Natural killer cell treated with Interleukin-12 subunit alpha and Interleukin-12 subunit beta and Interleukin-15 and Interleukin-18, amount 100 ng/mL, for 72 hours (primary cell): Measurements from ENCODE around the gene PRF1. TPM values are rescaled to one million over a fixed set of nuclear protein-coding genes. Genes with fewer than 3 reads are reported as not detected.
A peak's percentile ranks its signal among the peaks of the same experiment; 100 is the strongest.
"Not testable (repeated sequence)": the region's sequence is repeated elsewhere in the genome, so short reads cannot be mapped to it uniquely, and the experiment has no call there.

Experiments
- ATAC-seq, 2 donors: fragments of 150-1000 bp; cut with Tn5 transposase in 1 of 2; sonication (Bioruptor Pico), chemical (Tn5 transposase) in 1 of 2; 2 replicates each; pipeline ENCODE4 v1.10.0; 2021
- DNase-seq: peaks from one replicate; pipeline ENCODE4 v3.0.0; 2022; ENCODE audit warnings: low spot score
- H3K27ac Mint-ChIP-seq, 2 donors: 1 replicate in 1 of 2; 2 replicates in 1 of 2; pipeline ENCODE4 v1.8.0; 2022; ENCODE audit warnings: mixed read lengths in 2 of 2, mild to moderate bottlenecking in 1 of 2, moderate library complexity in 1 of 2
- H3K27me3 Mint-ChIP-seq, 2 donors: 1 replicate in 1 of 2; 2 replicates in 1 of 2; pipeline ENCODE4 v1.8.0; 2022; ENCODE audit warnings: mixed read lengths in 2 of 2
- H3K36me3 Mint-ChIP-seq: one replicate; pipeline ENCODE4 v1.8.0; 2022; ENCODE audit warnings: mixed read lengths
- H3K4me1 Mint-ChIP-seq, 2 donors: 1 replicate in 1 of 2; 2 replicates in 1 of 2; pipeline ENCODE4 v1.8.0; 2022; ENCODE audit warnings: low read depth in 2 of 2, mixed read lengths in 2 of 2, mild to moderate bottlenecking in 1 of 2
- H3K4me3 Mint-ChIP-seq: one replicate; pipeline ENCODE4 v1.8.0; 2022; ENCODE audit warnings: mixed read lengths
- H3K9me3 Mint-ChIP-seq: 2 replicates; pipeline ENCODE4 v1.8.0; 2022; ENCODE audit warnings: mixed read lengths
- total RNA-seq, 2 donors: library from RNA; stranded (reverse); gene quantifications; one replicate each; pipeline ENCODE4 v1.2.3, GENCODE V29; 2022

Gene PRF1
- total RNA-seq, result 1,000 to 10,000 TPM in 1 of 2 donors, 100 to 1,000 TPM in 1; 497 to 1,157 TPM

DNA sequence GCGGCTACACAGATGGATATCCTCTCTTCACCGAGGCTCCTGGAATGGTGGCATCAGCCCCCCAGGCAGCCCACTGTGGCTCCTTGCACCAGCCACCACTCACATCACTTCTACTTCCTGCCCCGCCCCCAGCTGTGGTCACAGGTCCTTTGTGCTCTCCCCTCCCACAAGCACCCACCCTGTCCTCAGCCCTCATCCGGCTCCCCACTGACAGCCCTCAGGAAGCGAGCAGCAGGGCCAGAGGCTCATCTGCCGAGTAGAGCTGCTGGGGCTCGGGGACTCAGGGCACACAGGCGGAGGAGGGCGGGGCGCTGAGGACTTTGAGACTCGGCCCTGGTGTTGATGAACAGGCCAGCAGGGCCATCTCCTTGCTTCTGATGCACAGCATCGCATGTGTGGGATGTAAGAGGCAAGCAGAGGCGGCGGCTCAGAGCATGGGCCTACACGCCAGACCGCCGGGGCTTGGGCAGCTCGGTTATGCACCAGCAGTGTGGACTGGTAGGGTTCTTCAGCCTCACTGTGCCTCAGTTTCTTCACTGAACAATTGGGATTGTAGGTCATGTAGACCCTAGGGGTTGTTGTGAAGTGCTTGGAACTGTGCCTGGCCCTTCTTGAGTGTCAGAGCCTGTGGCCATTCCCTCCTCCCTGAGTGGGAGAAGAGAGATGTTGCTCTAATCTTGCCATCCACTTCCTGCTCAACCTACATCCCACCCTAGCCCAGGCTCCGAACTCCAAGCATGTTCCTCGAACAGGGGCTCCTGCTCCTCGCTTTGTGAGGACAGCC, at the start of gene PRF1:
Gene PRF1 (minus strand): TSS at position 77 of the 784 bp plus-strand sequence. CDS start 1,839 bp downstream, outside the sequence.
- peaks cover 5% of the 10 kb centered on the region for H3K9me3 Mint-ChIP-seq
- DNase-seq (peak; percentile 98), ATAC-seq (peak; percentile 86 to 88)
- H3K27me3 Mint-ChIP-seq, result no peaks in the 10 kb centered on the region
- peak within 1 kb of the TSS; percentile 97 to 99 for H3K27ac Mint-ChIP-seq
- H3K36me3 Mint-ChIP-seq, result peaks cover 24% of the 10 kb centered on the region
- peak within 1 kb of the TSS; percentile 100 for H3K4me3 Mint-ChIP-seq
- peaks cover 41 to 65% of the 10 kb centered on the region in 2 donors for H3K4me1 Mint-ChIP-seq

DNA sequence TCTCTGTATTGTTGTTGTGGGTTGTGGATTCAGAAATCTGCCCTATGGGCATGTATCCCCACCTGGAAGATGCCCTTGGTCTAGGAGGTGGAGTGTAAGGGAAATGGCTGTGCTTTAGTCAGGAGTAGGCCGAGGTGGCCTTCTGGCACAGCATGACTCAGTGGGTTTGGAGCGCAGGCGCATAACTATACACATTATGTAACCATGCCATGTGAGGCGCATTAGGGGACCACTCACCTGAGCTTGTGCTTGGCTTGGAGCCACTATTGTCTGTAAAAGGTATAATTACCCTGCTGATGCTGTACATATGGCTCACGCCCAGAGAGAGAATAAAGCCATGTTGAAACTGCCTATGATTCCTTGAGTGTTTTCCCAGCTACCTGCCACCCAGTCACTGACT, 49.1 kb upstream of the PRF1 start:
- H3K36me3 Mint-ChIP-seq, result no peaks in the 10 kb centered on the region

DNA sequence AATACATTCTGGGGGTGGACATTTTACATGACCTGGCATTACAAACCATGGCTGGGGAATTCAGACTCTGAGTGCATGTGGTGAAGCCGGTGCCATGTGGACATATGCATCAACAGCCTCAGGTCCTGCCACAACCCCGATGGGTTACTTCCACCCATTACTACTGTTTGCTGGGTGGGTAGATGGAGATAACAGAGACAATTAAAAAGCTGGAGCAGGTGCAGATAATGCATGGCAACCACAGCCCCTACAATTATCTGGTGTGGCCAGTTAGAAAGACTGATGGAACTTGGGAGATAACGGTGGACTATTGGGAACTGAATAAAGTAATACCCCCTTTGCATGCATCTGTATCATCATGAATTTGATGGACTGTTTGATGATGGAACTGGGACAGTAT, 48.2 kb upstream of the PRF1 start:
- Mint-ChIP-seq H3K27ac (no peak overlapping the region), H3K9me3 (peaks cover 2% of the 10 kb centered on the region), H3K36me3 (no peaks in the 10 kb centered on the region), H3K4me3 (no peak overlapping the region), H3K4me1 (peaks cover 0 to 3% of the 10 kb centered on the region in 2 donors), H3K27me3 (no peaks in the 10 kb centered on the region)
- DNase-seq, result no peak
- ATAC-seq, result no peak

More for the DNA sequence above, 49.1 kb upstream of the PRF1 start:
- peaks cover 2% of the 10 kb centered on the region for H3K9me3 Mint-ChIP-seq
- no peaks in the 10 kb centered on the region for H3K27me3 Mint-ChIP-seq
- peaks cover 7 to 8% of the 10 kb centered on the region in 2 donors for H3K4me1 Mint-ChIP-seq
- no peak overlapping the region for H3K4me3 Mint-ChIP-seq
- H3K27ac Mint-ChIP-seq, result no peak overlapping the region
- DNase-seq (no peak), ATAC-seq (no peak)

DNA sequence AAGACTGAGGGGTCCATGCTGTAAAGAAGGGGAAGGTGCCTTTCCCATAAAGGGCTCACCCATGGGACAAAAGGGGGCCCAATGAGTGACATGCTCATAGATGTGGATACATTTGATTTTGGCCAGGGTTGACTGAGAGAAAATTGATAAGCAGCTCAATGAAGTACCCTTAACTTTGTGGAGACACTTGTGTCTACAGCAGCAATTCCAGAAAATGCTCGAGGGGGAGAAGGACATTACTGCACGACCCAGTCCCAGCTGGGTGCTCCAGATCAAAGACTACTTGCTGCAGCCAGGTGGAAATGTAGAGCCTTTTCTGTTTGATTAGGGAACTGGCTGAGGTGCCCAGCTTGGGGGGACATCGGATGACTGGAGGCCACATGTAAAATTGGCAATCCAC, 47.6 kb upstream of the PRF1 start:
- H3K4me1 Mint-ChIP-seq, result peaks cover 0 to 3% of the 10 kb centered on the region in 2 donors
- no peak overlapping the region for H3K4me3 Mint-ChIP-seq
- no peaks in the 10 kb centered on the region for H3K36me3 Mint-ChIP-seq
- peaks cover 2% of the 10 kb centered on the region for H3K9me3 Mint-ChIP-seq
- no peak for ATAC-seq
- no peak overlapping the region for H3K27ac Mint-ChIP-seq
- DNase-seq, result no peak
- no peaks in the 10 kb centered on the region for H3K27me3 Mint-ChIP-seq

DNA sequence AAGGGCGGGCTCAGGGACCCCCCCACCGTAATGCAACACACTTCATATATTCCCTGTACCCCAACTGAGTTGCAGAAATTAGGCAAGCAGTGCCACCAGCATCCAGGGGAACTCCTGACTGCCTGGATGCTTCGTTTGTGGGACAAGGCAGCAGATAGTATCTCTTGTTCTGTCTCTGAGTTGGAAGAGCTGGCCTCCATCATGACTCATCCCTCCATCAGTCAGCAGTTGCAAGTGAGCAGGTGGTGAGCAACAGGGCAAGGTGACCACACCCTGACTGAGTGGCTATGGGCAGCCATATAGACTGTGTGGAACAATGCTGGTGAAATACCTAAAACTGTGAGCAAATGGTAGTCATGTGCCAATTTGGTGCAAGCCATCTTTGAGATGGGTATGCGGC, 47.0 kb upstream of the PRF1 start:
- H3K36me3 Mint-ChIP-seq, result no peaks in the 10 kb centered on the region

DNA sequence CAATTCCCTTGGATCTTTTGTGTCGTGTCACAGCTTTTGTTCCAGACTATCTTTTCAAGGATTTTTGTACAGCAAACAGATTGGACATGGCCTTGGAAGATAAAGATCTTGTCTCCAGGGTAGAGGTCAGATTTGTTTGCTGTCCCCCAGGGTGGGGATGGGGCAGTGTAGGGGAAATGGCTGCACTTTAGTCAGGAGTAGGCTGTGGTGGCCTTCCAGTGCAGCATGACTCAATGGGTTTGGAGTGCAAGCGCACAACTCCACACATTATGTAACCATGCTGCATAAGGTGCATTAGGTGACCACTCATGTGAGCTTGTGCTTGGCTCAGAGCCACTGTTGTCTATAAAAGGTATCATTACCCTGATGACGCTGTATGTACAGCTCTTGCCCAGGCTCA, 45.9 kb upstream of the PRF1 start:
- H3K36me3 Mint-ChIP-seq, result no peaks in the 10 kb centered on the region
- no peak for DNase-seq
- H3K27me3 Mint-ChIP-seq, result no peaks in the 10 kb centered on the region
- H3K4me3 Mint-ChIP-seq, result no peak overlapping the region
- H3K9me3 Mint-ChIP-seq, result peaks cover 2% of the 10 kb centered on the region
- no peak for ATAC-seq
- H3K27ac Mint-ChIP-seq, result no peak overlapping the region
- H3K4me1 Mint-ChIP-seq, result peaks cover 0 to 3% of the 10 kb centered on the region in 2 donors

More for the DNA sequence above, 47.0 kb upstream of the PRF1 start:
- Mint-ChIP-seq H3K9me3 (peaks cover 2% of the 10 kb centered on the region), H3K27me3 (no peaks in the 10 kb centered on the region), H3K4me1 (peaks cover 0 to 3% of the 10 kb centered on the region in 2 donors), H3K4me3 (no peak overlapping the region), H3K27ac (no peak overlapping the region)
- ATAC-seq (peak; percentile 59 to 73), DNase-seq (no peak)

DNA sequence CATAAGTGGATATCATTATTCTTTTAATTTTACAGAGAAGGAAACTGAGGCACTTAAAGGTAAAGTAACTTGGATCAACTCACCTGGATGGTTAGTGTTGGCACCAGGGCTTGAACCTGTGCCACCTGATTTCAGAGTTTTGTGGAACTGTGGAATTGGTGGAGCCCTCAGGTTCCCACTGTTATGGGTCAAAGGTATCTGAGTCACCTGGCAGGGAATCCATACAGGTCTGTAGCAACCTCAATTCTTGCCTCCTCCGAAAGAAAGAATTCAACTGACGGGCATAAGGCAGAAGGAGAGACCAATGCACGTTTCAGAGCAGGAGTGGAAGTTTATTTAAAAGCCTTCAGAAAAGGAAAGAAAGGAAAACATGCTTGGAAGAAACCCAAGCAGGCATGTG, 44.5 kb upstream of the PRF1 start:
- peaks cover 2% of the 10 kb centered on the region for H3K9me3 Mint-ChIP-seq
- ATAC-seq, result no peak
- no peaks in the 10 kb centered on the region for H3K36me3 Mint-ChIP-seq
- peaks cover 0 to 9% of the 10 kb centered on the region in 2 donors for H3K4me1 Mint-ChIP-seq
- no peak for DNase-seq
- H3K4me3 Mint-ChIP-seq, result no peak overlapping the region
- no peak overlapping the region for H3K27ac Mint-ChIP-seq
- H3K27me3 Mint-ChIP-seq, result no peaks in the 10 kb centered on the region

DNA sequence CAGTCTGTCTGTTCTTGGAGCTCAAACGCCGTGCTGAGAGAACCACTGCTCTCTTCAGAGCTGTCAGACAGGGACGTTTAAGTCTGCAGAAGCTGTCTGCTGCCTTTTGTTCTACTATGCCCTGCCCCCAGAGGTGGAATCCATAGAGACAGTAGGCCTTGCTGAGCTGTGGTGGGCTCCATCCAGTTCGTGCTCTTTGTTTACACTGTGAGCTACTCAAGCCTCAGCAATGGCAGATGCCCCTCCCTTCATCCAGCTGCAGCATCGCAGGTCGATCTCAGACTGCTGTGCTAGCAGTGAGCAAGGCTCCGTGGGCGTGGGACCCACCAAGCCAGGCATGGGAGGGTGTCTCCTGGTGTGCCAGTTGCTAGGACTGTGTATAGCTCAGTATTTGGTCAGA, 42.4 kb upstream of the PRF1 start:
- H3K27me3 Mint-ChIP-seq, ATAC-seq, H3K27ac Mint-ChIP-seq, H3K9me3 Mint-ChIP-seq, H3K4me3 Mint-ChIP-seq, DNase-seq, H3K36me3 Mint-ChIP-seq: not testable (repeated sequence)
- H3K4me1 Mint-ChIP-seq, result peaks cover 0 to 16% of the 10 kb centered on the region in 2 donors

DNA sequence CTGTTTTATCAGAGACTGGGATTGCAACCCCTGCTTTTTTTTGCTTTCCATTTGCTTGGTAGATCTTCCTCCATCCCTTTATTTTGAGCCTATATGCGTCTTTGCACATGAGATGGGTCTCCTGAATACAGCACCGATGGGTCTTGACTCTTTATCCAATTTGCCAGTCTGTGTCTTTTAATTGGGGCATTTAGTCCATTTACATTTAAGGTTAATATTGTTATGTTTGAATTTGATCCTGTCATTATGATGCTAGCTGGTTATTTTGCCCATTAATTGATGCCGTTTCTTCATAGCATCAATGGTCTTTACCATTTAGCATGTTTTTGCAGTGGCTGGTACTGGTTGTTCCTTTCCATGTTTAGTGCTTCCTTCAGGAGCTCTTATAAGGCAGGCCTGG, 40.7 kb upstream of the PRF1 start:
- not testable (repeated sequence) for DNase-seq, ATAC-seq, H3K9me3 Mint-ChIP-seq, H3K4me3 Mint-ChIP-seq, H3K36me3 Mint-ChIP-seq, H3K27me3 Mint-ChIP-seq, H3K27ac Mint-ChIP-seq
- H3K4me1 Mint-ChIP-seq, result peaks cover 0 to 14% of the 10 kb centered on the region in 2 donors

DNA sequence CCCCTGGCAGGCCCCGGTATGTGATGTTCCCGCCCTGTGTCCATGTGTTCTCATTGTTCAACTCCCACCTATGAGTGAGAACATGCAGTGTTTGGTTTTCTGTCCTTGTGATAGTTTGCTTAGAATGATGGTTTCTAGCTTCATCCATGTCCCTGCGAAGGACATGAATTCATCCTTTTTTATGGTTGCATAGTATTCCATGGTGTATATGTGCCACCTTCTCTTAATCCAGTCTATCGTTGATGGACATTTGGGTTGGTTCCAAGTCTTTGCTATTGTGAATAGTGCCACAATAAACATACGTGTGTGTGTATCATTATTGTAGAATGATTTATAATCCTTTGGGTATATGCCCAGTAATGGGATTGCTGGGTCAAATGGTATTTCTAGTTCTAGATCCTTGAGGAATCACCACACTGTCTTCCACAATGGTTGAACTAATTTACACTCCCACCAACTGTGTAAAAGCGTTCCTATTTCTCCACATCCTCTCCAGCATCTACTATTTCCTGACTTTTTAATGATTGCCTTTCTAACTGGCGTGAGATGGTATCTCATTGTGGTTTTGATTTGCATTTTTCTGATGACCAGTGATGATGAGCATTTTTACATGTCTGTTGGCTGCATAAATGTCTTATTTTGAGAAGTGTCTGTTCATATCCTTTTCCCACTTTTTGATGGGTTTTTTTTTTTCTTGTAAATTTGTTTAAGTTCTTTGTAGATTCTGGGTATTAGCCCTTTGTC, 37.3 kb upstream of the PRF1 start:
- H3K9me3 Mint-ChIP-seq, DNase-seq, ATAC-seq, H3K4me3 Mint-ChIP-seq, H3K27me3 Mint-ChIP-seq, H3K36me3 Mint-ChIP-seq: not testable (repeated sequence)
- H3K27ac Mint-ChIP-seq, result peak overlapping the region in 1 of 2 donors; percentile 47
- H3K4me1 Mint-ChIP-seq, result peaks cover 0 to 14% of the 10 kb centered on the region in 2 donors

DNA sequence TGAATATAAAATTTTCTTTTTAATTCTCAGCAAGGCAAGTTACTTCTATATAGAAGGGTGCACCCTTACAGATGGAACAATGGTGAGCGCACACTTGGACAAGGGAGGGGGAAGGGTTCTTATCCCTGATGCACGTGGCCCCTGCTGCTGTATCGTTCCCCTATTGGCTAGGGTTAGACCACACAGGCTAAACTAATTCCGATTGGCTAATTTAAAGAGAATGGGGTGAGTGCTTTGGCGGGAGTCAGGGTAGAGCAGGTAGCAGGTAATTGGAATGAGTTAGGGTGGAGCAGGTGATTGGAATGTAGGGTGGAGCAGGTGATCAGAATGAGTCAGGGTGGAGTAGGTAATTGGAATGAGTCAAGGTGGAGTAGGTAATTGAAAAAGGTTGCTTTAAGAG, 32.0 kb upstream of the PRF1 start:
- H3K27me3 Mint-ChIP-seq, DNase-seq, H3K27ac Mint-ChIP-seq, ATAC-seq, H3K4me1 Mint-ChIP-seq, H3K9me3 Mint-ChIP-seq, H3K36me3 Mint-ChIP-seq, H3K4me3 Mint-ChIP-seq: not testable (repeated sequence)

DNA sequence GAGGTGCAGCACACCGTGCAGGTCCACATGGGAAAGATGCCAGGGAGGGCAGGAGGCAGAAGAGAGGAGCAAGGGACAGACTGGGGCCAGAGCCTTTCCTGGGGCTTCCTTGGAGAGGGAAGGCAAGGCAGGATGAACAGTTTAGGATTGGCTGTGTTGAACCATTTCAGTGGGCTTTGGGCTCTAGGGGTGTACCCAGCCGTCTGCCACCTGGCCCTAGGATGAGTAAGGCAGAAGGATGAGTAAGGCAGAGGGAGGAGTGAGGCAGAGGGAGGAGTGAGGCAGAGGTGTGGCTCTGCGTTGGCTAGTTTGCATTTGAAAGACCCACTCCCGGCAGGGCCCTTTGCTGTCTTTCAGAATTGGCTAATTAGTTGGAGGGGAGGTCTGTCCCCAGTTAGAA, 31.5 kb upstream of the PRF1 start:
- DNase-seq (no peak), ATAC-seq (no peak)
- no peaks in the 10 kb centered on the region for H3K4me1 Mint-ChIP-seq
- no peak overlapping the region for H3K4me3 Mint-ChIP-seq
- no peak overlapping the region for H3K27ac Mint-ChIP-seq
- no peaks in the 10 kb centered on the region for H3K36me3 Mint-ChIP-seq
- H3K27me3 Mint-ChIP-seq, result no peaks in the 10 kb centered on the region
- no peaks in the 10 kb centered on the region for H3K9me3 Mint-ChIP-seq

DNA sequence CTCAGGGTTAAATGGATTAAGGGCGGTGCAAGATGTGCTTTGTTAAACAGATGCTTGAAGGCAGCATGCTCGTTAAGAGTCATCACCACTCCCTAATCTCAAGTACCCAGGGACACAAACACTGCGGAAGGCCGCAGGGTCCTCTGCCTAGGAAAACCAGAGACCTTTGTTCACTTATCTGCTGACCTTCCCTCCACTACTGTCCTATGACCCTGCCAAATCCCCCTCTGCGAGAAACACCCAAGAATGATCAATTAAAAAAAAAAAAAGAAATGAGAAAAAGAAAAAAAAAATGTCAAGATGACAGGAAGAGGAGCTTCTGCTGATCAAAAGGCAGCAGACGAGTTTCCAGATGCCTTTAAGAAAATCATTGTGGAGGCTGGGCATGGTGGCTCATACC, 29.2 kb upstream of the PRF1 start:
- DNase-seq, H3K27me3 Mint-ChIP-seq, H3K4me1 Mint-ChIP-seq, ATAC-seq, H3K36me3 Mint-ChIP-seq, H3K9me3 Mint-ChIP-seq, H3K4me3 Mint-ChIP-seq, H3K27ac Mint-ChIP-seq: not testable (repeated sequence)

DNA sequence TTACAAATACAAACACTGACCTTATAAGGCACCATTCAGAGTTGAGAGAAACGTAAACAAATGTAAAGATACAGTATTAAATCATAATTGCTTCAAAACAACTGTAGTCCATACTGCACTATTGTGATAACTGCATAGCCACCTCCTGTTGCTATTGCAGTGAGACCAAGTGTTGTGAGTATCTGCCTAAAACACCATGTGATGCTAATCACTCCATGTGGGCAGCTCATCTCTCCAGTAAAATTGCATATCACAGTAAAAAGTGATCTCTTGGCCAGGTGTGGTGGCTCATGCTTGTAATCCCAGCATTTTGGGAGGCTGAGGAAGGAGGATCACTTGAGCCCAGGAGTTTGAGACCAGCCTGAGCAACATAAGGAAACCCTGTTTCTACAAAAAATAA, 26.8 kb upstream of the PRF1 start:
- ATAC-seq (no peak), DNase-seq (no peak)
- H3K36me3 Mint-ChIP-seq, result peaks cover 6% of the 10 kb centered on the region
- no peak overlapping the region for H3K4me3 Mint-ChIP-seq
- no peaks in the 10 kb centered on the region for H3K4me1 Mint-ChIP-seq
- no peaks in the 10 kb centered on the region for H3K27me3 Mint-ChIP-seq
- H3K27ac Mint-ChIP-seq, result no peak overlapping the region
- no peaks in the 10 kb centered on the region for H3K9me3 Mint-ChIP-seq
